ENCODE measurements around the gene UST.

DNA sequence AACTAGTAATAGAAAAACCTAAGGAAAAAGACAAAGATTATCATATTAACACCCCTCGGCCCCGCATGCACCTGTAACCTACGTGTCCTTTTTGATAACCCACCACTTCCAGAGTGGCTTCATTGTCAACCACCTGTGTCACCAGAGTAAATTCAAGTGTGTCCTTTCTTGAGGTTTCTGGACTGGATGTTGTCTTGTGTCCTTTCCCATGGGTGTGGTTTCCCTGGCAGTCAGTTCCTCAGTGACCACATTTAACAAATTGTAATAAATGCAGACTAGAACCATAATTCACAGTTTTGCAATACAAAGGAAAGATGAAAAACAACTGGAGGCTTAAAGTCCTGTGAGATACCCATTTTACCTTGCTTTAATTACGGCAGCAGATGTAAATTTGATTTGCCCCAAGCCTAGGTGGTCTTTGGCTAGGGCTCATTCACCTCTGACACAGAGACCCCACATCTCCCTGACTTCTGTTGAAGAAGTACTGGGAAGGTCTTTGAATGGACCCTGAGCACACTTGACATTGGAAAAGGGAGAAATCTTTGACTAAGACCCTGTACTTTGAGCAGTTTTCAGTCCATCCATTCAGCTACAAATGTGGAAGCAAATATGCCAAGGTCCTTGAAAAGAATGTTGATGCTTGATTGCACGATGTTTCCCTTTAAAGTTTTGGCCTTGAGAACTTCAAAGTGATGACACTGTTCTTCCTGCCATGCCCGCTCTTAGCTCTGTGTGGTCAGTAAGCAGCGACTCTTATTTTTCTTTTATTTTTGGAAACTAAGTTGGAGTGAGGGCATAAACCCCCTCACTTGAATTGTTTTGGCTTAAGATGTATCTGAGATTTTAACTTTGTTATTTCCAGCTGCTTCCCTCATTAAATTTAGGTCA, 232.4 kb downstream of the UST start:
- no peak for TF ChIP-seq CTCF (IDR thresholded peaks at IDR 0.05; ENCODE audit: control extremely low read depth in 1 of 3, insufficient read depth in 1 of 3, low read depth in 1 of 3, low read length in 3 of 3)
- TF ChIP-seq ZNF274 (IDR thresholded peaks at IDR 0.05; ENCODE audit: borderline replicate concordance, extremely low read depth, low read length): no peak

All from H1 (cell line).